OCI-LY7 (cell line): Measurements from ENCODE around the gene DOCK3. TPM values are rescaled to one million over a fixed set of nuclear protein-coding genes. Genes with fewer than 3 reads are reported as not detected.
A peak's percentile ranks its signal among the peaks of the same experiment; 100 is the strongest.

ENCODE experiments used
- BruUV-seq: library from RNA; stranded (reverse); fragments of 400-500 nt; replicated peaks from 2 replicates; lab custom pipeline; 2021; lab: Mats Ljungman, UMichigan
- CTCF ChIA-PET: fragments of 300-600 bp; sonication (Branson Sonifier 250); formaldehyde crosslinking; loops from one replicate; lab custom pipeline; 2022; ENCODE audit warnings: antibody characterized with exemption; ENCODE audit not compliant: unreplicated experiment; lab: Charles Lee
- POLR2A ChIA-PET: fragments of 300-600 bp; sonication (Branson Sonifier 250); formaldehyde crosslinking; loops from one replicate; lab custom pipeline; 2022; ENCODE audit warnings: antibody characterized with exemption; lab: Charles Lee
- DNase-seq: peaks from one replicate; pipeline ENCODE4 v3.0.0-alpha.2; 2015; ENCODE audit warnings: low spot score
- H2AFZ ChIP-seq: fragments of 200-600 bp; sonication (generic), shearing (Covaris generic); 2 replicates; pipeline ENCODE4 v1.6.1; 2014; ENCODE audit warnings: mild to moderate bottlenecking, antibody characterized with exemption, low read length, moderate library complexity
- H3K27ac ChIP-seq: fragments of 200-600 bp; sonication (generic); 2 replicates; pipeline ENCODE4 v1.5.1; 2014; ENCODE audit warnings: mixed run types, low read depth, mild to moderate bottlenecking, moderate library complexity, low read length, inconsistent platforms; ENCODE audit not compliant: poor library complexity, severe bottlenecking
- H3K36me3 ChIP-seq: fragments of 200-600 bp; sonication (generic); 2 replicates; pipeline ENCODE4 v1.6.1; 2014; ENCODE audit warnings: mild to moderate bottlenecking, antibody characterized with exemption, low read length, moderate library complexity, mixed read lengths; ENCODE audit not compliant: insufficient read depth
- H3K4me1 ChIP-seq: fragments of 200-600 bp; sonication (generic); 2 replicates; pipeline ENCODE4 v1.5.1; 2014; ENCODE audit warnings: mild to moderate bottlenecking, low read length; ENCODE audit not compliant: insufficient read depth, poor library complexity, severe bottlenecking
- H3K4me2 ChIP-seq: fragments of 200-600 bp; sonication (generic); 2 replicates; pipeline ENCODE4 v1.6.1; 2014; ENCODE audit warnings: mild to moderate bottlenecking, low read length
- H3K4me3 ChIP-seq: fragments of 200-600 bp; sonication (generic); 2 replicates; pipeline ENCODE4 v1.5.1; 2014; ENCODE audit warnings: mild to moderate bottlenecking, low read depth, low read length; ENCODE audit not compliant: poor library complexity, severe bottlenecking
- H3K79me2 ChIP-seq: fragments of 200-600 bp; sonication (generic); 2 replicates; pipeline ENCODE4 v1.6.1; 2016; ENCODE audit warnings: low read depth, mild to moderate bottlenecking, low read length, moderate library complexity, mixed read lengths; ENCODE audit not compliant: insufficient read depth
- H3K9me2 ChIP-seq: fragments of 200-600 bp; sonication (generic); 2 replicates; pipeline ENCODE4 v1.6.1; 2016; ENCODE audit warnings: mild to moderate bottlenecking, low read length, mixed read lengths; ENCODE audit not compliant: insufficient read depth
- H3K9me3 ChIP-seq: fragments of 200-600 bp; sonication (generic); 2 replicates; pipeline ENCODE4 v1.6.1; 2014; ENCODE audit warnings: mild to moderate bottlenecking, mixed run types, low read length, mixed read lengths
- H4K20me1 ChIP-seq: fragments of 200-600 bp; sonication (generic); 2 replicates; pipeline ENCODE4 v1.6.1; 2014; ENCODE audit warnings: mild to moderate bottlenecking, antibody characterized with exemption, low read length, moderate library complexity, mixed read lengths; ENCODE audit not compliant: insufficient read depth
- EZH2phosphoT487 ChIP-seq: fragments of 200-600 bp; sonication (generic); IDR thresholded peaks from 2 replicates; pipeline ENCODE4 v1.6.1; 2018; ENCODE audit warnings: low read depth, borderline replicate concordance, mild to moderate bottlenecking, mixed run types, antibody characterized with exemption, low read length, moderate library complexity, mixed read lengths
- intact Hi-C: fragments of 100-400 bp; cut with micrococcal nuclease; formaldehyde crosslinking; loops from one replicate; pipeline ENCODE4 v1.10.0; 2022; ENCODE audit not compliant: unreplicated experiment
- total RNA-seq, 2 experiments: library from RNA; depleted of rRNA in 1 of 2; stranded (reverse); fragments of >200 nt in 1 of 2; shearing (Covaris generic) in 1 of 2; gene quantifications; 2 replicates each; pipeline ENCODE4 v1.2.3, GENCODE V29; 2014 to 2022
- TF ChIP-seq, protein P1 (sequence below): fragments of 200-600 bp; sonication (generic); conservative IDR thresholded peaks from 2 replicates; pipeline ENCODE4 v1.5.1; 2014; ENCODE audit warnings: mild to moderate bottlenecking, antibody characterized with exemption, low read length, moderate library complexity, mixed read lengths

Gene DOCK3
- total RNA-seq, 2 experiments from 2014 or later: not detected

- TF ChIP-seq, protein P1, sequence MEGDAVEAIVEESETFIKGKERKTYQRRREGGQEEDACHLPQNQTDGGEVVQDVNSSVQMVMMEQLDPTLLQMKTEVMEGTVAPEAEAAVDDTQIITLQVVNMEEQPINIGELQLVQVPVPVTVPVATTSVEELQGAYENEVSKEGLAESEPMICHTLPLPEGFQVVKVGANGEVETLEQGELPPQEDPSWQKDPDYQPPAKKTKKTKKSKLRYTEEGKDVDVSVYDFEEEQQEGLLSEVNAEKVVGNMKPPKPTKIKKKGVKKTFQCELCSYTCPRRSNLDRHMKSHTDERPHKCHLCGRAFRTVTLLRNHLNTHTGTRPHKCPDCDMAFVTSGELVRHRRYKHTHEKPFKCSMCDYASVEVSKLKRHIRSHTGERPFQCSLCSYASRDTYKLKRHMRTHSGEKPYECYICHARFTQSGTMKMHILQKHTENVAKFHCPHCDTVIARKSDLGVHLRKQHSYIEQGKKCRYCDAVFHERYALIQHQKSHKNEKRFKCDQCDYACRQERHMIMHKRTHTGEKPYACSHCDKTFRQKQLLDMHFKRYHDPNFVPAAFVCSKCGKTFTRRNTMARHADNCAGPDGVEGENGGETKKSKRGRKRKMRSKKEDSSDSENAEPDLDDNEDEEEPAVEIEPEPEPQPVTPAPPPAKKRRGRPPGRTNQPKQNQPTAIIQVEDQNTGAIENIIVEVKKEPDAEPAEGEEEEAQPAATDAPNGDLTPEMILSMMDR: no peak
- TF ChIP-seq EZH2phosphoT487: no peak
- Histone ChIP-seq H4K20me1 (peaks cover 18% of the 10 kb centered on the region; the same call in 1 of the 2 replicates), H3K36me3 (peaks cover 24% of the 10 kb centered on the region), H3K27ac (no peak overlapping the region), H3K79me2 (peaks cover 37% of the 10 kb centered on the region), H3K4me1 (peaks cover 28% of the 10 kb centered on the region), H3K4me3 (peak overlapping the region; percentile 90), H3K9me2 (no peaks in the 10 kb centered on the region), H3K4me2 (peak overlapping the region; percentile 85), H2AFZ (no peak overlapping the region), H3K9me3 (no peaks in the 10 kb centered on the region)
- intact Hi-C loops: no loop called here
- ChIA-PET POLR2A (no interaction called here), CTCF (no interaction called here)
- no TSS peak for BruUV-seq
- no peak for DNase-seq
These were observed 708.3 kb downstream of the DOCK3 start for GRCh38 chr3:51382947-51383578.

- TSS peak; percentile 86 for BruUV-seq
- H3K4me3 ChIP-seq: peak overlapping the region; percentile 90
- peak overlapping the region; percentile 85 for H3K4me2 ChIP-seq
- intact Hi-C loops: loop anchor here (2.0 kb wide), 2 partner anchors 287 to 815 kb away; partner anchors contain the start of genes HEMK1 and TEX264
- POLR2A ChIA-PET: interaction anchor here (1.0 to 1.8 kb wide), 2 partner anchors 116 to 295 kb away, joined by 3 to 6 read pairs; partner anchors contain the start of gene DCAF1
- peak; percentile 53 for DNase-seq
- H3K79me2 ChIP-seq: peaks cover 41% of the 10 kb centered on the region
- CTCF ChIA-PET: no interaction called here
- H3K36me3 ChIP-seq: peaks cover 35% of the 10 kb centered on the region
- no peaks in the 10 kb centered on the region for H3K9me2 ChIP-seq
- peak overlapping the region; percentile 67 for H3K27ac ChIP-seq
- peak overlapping the region; percentile 48; the same call in 1 of the 2 replicates for H2AFZ ChIP-seq
- TF ChIP-seq, protein P1: no peak
- no peak for TF ChIP-seq EZH2phosphoT487
- H4K20me1 ChIP-seq: peaks cover 22% of the 10 kb centered on the region; the same call in 1 of the 2 replicates
- H3K4me1 ChIP-seq: peaks cover 39% of the 10 kb centered on the region
- no peaks in the 10 kb centered on the region for H3K9me3 ChIP-seq
These were observed 709.5 kb downstream of the DOCK3 start for GRCh38 chr3:51384055-51384725.
